Omental fat pad (tissue), 4 donors: ENCODE measurements around the gene PAPPA2. TPM values are rescaled to one million over a fixed set of nuclear protein-coding genes. Genes with fewer than 3 reads are reported as not detected.

ENCODE experiments used
- ATAC-seq: fragments of 150-250 bp; one replicate; pipeline ENCODE4 v1.9.1; 2016; ENCODE audit warnings: mild to moderate bottlenecking, moderate library complexity; ENCODE audit not compliant: low FRiP score
- DNase-seq: peaks from one replicate; pipeline ENCODE4 v3.0.0-alpha.2; 2019; ENCODE audit warnings: low spot score
- total RNA-seq, 4 donors: library from RNA; depleted of rRNA; stranded (reverse); fragments of >200 nt; gene quantifications; one replicate each; pipeline ENCODE4 v1.1.0, GENCODE V29; 2016
- TF ChIP-seq, protein P1 (sequence below), 3 donors: fragments of 450-650 bp; IDR thresholded peaks; one replicate each; pipeline ENCODE4 v1.5.1; 2016 to 2017; ENCODE audit warnings: antibody characterized with exemption in 3 of 3, mild to moderate bottlenecking in 3 of 3, moderate library complexity in 2 of 3

Gene PAPPA2
- total RNA-seq, 4 donors from 2014 or later = 0.63 to 5.6 (median 1.6) TPM

DNA sequence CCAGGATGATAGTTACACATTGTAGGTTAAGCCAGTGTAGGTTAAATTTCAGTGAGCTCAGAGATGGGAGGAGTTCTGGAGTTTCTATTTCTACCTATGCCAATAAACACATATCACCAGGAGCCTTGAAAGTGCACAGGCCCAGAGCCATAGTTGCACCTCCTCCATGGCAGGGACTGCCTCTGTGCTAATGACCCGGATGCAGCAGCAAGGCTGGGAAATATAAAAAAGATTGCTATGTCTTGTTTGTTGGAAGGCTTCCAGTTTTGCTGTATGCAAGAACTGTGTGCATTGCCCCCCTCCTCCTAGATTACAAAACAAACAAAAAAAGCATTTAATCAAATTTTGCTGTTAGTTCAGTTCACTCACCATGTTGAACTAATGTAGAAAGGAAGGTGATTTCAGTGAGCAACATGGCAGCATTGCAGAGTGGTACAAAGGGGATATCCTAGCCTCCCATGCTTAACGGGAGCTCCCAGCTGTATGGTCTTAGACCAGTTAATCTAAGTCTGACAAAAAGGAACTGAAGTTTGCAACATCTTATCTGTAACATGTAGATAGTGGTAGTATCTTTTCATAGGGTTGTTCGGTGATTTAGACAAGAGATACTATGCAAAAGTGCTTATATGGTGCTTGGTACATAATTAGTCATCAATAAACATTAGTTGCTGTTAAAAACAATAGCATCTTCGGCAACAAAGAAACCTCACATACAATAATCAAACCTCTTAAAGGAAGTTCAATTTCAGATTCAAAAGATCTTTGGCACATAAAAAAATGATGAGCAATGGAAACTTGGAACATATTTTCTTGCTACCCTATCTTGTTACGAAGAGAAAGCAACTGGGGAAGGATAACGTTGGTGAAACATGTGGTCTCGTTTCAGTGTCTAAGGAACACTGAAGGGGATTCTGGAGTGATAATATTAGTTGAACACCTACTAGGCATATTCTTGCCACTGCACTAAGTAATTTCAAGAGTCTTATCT is 392.1 kb downstream of the PAPPA2 start:
- TF ChIP-seq, protein P1, sequence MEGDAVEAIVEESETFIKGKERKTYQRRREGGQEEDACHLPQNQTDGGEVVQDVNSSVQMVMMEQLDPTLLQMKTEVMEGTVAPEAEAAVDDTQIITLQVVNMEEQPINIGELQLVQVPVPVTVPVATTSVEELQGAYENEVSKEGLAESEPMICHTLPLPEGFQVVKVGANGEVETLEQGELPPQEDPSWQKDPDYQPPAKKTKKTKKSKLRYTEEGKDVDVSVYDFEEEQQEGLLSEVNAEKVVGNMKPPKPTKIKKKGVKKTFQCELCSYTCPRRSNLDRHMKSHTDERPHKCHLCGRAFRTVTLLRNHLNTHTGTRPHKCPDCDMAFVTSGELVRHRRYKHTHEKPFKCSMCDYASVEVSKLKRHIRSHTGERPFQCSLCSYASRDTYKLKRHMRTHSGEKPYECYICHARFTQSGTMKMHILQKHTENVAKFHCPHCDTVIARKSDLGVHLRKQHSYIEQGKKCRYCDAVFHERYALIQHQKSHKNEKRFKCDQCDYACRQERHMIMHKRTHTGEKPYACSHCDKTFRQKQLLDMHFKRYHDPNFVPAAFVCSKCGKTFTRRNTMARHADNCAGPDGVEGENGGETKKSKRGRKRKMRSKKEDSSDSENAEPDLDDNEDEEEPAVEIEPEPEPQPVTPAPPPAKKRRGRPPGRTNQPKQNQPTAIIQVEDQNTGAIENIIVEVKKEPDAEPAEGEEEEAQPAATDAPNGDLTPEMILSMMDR (IDR thresholded peaks at IDR 0.05) = no peak
- ATAC-seq (no peak), DNase-seq (no peak)

- ATAC-seq (no peak), DNase-seq (no peak)
- TF ChIP-seq, protein P1 (IDR thresholded peaks at IDR 0.05) = no peak
Measured at GRCh38 chr1:176857632-176858031, 394.7 kb downstream of the PAPPA2 start.

DNA sequence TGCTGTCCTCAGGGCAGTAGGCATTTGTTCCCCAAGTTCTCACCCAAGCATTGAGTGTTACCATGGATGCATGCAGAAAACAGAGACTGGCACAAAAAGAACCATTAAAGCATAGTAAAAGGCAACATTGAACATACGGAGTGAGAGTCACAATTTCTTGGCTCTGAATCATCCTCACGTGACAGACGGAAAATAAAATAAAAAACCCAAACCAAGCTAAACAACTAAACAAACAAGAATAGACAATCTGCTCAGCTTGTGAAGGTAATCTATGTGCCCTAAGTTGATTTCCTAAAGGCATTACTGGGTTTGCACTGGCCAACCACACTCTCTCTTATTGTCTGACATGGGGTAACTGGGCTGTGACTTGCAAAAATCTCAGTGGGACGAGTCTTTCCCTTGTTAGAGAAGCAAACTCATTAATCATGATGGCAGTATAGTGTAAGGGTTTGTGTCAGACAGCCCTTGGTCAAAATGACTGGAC is 395.5 kb downstream of the PAPPA2 start:
- DNase-seq (no peak), ATAC-seq (no peak)
- TF ChIP-seq, protein P1 (IDR thresholded peaks at IDR 0.05) = no peak

- ATAC-seq = no peak
- DNase-seq = no peak
- TF ChIP-seq, protein P1 (IDR thresholded peaks at IDR 0.05) = no peak
Measured at GRCh38 chr1:176863613-176864012, 400.6 kb downstream of the PAPPA2 start.

DNA sequence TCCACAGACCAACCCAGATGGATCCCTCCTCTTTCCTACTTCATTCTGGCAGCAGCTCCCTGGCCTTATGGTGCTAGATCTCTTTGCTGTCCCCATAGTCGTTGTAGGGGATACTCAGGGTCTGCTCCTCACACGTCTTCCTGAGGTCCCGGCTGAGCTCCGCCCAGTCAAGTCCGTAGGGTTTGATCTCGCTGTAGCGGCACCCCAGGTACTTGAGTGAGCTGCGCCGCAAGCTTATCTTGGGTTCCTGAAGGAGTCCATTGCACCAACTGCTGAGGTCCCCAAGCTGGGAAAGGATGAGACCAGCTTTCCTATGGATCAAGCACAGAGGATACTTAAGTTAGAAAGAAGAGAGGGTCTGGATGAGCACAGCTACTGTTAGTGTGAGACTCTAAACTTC is 401.2 kb downstream of the PAPPA2 start:
- ATAC-seq (no peak), DNase-seq (no peak)
- TF ChIP-seq, protein P1 (IDR thresholded peaks at IDR 0.05) = no peak

GRCh38 chr1:176866011-176866714 is 403.2 kb downstream of the PAPPA2 start:
- DNase-seq (no peak), ATAC-seq (no peak)
- TF ChIP-seq, protein P1 (IDR thresholded peaks at IDR 0.05) = no peak
